A549 (cell line): Measurements from ENCODE around the gene TFE3.

Experiments
- CHD2 ChIP-seq: fragments of 150-350 bp; IDR thresholded peaks from 2 replicates; pipeline ENCODE4 v1.6.1; 2014; ENCODE audit warnings: low read length; ENCODE audit not compliant: partially characterized antibody
- EP300 ChIP-seq, 2 experiments: fragments of >200 bp; sonication (Bioruptor Twin); formaldehyde crosslinking; IDR thresholded peaks; 2 replicates in 1 of 2; 3 replicates in 1 of 2; pipeline ENCODE4 v1.6.1; 2016 to 2017
- HDAC2 ChIP-seq: fragments of 200-600 bp; sonication (generic); IDR thresholded peaks from 2 replicates; pipeline ENCODE4 v1.6.1; 2016
- HEYL ChIP-seq: fragments of 250-450 bp; sonication (Bioruptor Pico); IDR thresholded peaks from 2 replicates; pipeline ENCODE4 v1.8.0; 2021; ENCODE audit warnings: mild to moderate bottlenecking, moderate library complexity
- JUN ChIP-seq, 2 experiments: fragments of >200 bp; sonication (Bioruptor Twin); formaldehyde crosslinking; IDR thresholded peaks; 2 replicates in 1 of 2; 3 replicates in 1 of 2; pipeline ENCODE4 v1.6.1; 2016 to 2017
- MYC ChIP-seq: IDR thresholded peaks from 2 replicates; pipeline ENCODE4 v1.6.1; 2012; ENCODE audit warnings: mild to moderate bottlenecking, inconsistent platforms, low read length, improper control_type of control experiment, borderline replicate concordance
- NFE2L2 ChIP-seq: fragments of 150-350 bp; conservative IDR thresholded peaks from 2 replicates; pipeline ENCODE4 v1.6.1; 2014; ENCODE audit warnings: low read length
- POLR2A ChIP-seq: IDR thresholded peaks from 2 replicates; pipeline ENCODE4 v1.6.1; 2012; ENCODE audit warnings: mild to moderate bottlenecking, low read length
- RFX5 ChIP-seq: fragments of 450-650 bp; IDR thresholded peaks from 2 replicates; pipeline ENCODE4 v1.7.1; 2014; ENCODE audit warnings: antibody characterized with exemption, mild to moderate bottlenecking, moderate library complexity
- TF ChIP-seq, protein P1 (sequence below): fragments of >200 bp; sonication (Bioruptor Twin); formaldehyde crosslinking; IDR thresholded peaks from 3 replicates; pipeline ENCODE4 v1.5.1; 2016
- TF ChIP-seq, protein P2 (sequence below): fragments of 200-600 bp; sonication (generic); IDR thresholded peaks from 2 replicates; pipeline ENCODE4 v1.6.1; 2016; ENCODE audit warnings: antibody characterized with exemption, mild to moderate bottlenecking, moderate library complexity
- TF ChIP-seq, protein P3 (sequence below): IDR thresholded peaks from 2 replicates; pipeline ENCODE4 v1.6.1; 2012
- TF ChIP-seq, protein P4 (sequence below): fragments of 450-650 bp; IDR thresholded peaks from 2 replicates; pipeline ENCODE4 v1.6.1; 2014; ENCODE audit warnings: antibody characterized with exemption
- TF ChIP-seq, protein P5 (sequence below): IDR thresholded peaks from 2 replicates; pipeline ENCODE4 v1.6.1; 2012; ENCODE audit warnings: low read depth, borderline replicate concordance

DNA sequence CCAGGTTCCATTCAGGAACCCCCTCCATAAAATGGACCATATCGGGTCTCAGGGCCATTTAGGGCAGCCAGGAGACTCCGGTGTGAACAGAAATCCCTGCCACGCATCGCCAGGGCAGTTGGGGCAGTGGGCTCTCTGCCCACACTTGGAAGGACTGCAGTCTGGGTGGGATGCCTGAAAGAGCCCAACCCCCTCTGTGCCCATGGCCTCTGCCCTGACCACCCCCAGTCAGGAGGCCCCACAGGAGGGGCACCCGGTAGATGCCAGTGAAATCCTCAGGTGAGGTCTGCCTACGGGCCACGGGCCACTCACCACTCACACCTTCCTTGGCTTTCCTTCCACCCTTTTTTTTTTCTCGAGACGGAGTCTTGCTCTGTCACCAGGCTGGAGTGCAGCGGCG, 25.9 kb upstream of the TFE3 start:
- no peak for TF ChIP-seq POLR2A
- no peak for TF ChIP-seq JUN (IDR thresholded peaks at IDR 0.05)
- TF ChIP-seq, protein P1, sequence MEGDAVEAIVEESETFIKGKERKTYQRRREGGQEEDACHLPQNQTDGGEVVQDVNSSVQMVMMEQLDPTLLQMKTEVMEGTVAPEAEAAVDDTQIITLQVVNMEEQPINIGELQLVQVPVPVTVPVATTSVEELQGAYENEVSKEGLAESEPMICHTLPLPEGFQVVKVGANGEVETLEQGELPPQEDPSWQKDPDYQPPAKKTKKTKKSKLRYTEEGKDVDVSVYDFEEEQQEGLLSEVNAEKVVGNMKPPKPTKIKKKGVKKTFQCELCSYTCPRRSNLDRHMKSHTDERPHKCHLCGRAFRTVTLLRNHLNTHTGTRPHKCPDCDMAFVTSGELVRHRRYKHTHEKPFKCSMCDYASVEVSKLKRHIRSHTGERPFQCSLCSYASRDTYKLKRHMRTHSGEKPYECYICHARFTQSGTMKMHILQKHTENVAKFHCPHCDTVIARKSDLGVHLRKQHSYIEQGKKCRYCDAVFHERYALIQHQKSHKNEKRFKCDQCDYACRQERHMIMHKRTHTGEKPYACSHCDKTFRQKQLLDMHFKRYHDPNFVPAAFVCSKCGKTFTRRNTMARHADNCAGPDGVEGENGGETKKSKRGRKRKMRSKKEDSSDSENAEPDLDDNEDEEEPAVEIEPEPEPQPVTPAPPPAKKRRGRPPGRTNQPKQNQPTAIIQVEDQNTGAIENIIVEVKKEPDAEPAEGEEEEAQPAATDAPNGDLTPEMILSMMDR: no peak
- no peak for TF ChIP-seq NFE2L2
- no peak for TF ChIP-seq CHD2
- no peak for TF ChIP-seq RFX5
- TF ChIP-seq, protein P2, sequence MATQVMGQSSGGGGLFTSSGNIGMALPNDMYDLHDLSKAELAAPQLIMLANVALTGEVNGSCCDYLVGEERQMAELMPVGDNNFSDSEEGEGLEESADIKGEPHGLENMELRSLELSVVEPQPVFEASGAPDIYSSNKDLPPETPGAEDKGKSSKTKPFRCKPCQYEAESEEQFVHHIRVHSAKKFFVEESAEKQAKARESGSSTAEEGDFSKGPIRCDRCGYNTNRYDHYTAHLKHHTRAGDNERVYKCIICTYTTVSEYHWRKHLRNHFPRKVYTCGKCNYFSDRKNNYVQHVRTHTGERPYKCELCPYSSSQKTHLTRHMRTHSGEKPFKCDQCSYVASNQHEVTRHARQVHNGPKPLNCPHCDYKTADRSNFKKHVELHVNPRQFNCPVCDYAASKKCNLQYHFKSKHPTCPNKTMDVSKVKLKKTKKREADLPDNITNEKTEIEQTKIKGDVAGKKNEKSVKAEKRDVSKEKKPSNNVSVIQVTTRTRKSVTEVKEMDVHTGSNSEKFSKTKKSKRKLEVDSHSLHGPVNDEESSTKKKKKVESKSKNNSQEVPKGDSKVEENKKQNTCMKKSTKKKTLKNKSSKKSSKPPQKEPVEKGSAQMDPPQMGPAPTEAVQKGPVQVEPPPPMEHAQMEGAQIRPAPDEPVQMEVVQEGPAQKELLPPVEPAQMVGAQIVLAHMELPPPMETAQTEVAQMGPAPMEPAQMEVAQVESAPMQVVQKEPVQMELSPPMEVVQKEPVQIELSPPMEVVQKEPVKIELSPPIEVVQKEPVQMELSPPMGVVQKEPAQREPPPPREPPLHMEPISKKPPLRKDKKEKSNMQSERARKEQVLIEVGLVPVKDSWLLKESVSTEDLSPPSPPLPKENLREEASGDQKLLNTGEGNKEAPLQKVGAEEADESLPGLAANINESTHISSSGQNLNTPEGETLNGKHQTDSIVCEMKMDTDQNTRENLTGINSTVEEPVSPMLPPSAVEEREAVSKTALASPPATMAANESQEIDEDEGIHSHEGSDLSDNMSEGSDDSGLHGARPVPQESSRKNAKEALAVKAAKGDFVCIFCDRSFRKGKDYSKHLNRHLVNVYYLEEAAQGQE: no peak
- no peak for TF ChIP-seq EP300 (IDR thresholded peaks at IDR 0.05)
- TF ChIP-seq MYC: no peak
- TF ChIP-seq, protein P3, sequence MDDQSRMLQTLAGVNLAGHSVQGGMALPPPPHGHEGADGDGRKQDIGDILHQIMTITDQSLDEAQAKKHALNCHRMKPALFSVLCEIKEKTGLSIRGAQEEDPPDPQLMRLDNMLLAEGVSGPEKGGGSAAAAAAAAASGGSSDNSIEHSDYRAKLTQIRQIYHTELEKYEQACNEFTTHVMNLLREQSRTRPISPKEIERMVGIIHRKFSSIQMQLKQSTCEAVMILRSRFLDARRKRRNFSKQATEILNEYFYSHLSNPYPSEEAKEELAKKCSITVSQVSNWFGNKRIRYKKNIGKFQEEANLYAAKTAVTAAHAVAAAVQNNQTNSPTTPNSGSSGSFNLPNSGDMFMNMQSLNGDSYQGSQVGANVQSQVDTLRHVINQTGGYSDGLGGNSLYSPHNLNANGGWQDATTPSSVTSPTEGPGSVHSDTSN: no peak
- TF ChIP-seq HEYL (CRISPR knock-in tag): no peak
- TF ChIP-seq, protein P4, sequence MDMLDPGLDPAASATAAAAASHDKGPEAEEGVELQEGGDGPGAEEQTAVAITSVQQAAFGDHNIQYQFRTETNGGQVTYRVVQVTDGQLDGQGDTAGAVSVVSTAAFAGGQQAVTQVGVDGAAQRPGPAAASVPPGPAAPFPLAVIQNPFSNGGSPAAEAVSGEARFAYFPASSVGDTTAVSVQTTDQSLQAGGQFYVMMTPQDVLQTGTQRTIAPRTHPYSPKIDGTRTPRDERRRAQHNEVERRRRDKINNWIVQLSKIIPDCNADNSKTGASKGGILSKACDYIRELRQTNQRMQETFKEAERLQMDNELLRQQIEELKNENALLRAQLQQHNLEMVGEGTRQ: no peak
- TF ChIP-seq, protein P5, sequence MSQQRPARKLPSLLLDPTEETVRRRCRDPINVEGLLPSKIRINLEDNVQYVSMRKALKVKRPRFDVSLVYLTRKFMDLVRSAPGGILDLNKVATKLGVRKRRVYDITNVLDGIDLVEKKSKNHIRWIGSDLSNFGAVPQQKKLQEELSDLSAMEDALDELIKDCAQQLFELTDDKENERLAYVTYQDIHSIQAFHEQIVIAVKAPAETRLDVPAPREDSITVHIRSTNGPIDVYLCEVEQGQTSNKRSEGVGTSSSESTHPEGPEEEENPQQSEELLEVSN: no peak
- TF ChIP-seq HDAC2: no peak
